DMS 273 (cell line): Measurements from ENCODE around the gene ANO1.

Experiments
- DNase-seq: peaks from one replicate; lab custom pipeline; 2025; ENCODE audit not compliant: unreplicated experiment; lab: John Stamatoyannopoulos, UW

Gene ANO1

GRCh38 chr11:70156291-70157037 lies 78.3 kb downstream of the ANO1 start:
- no peak for DNase-seq

GRCh38 chr11:70158201-70158600 lies 80.1 kb downstream of the ANO1 start:
- peak; percentile 24 for DNase-seq

GRCh38 chr11:70158757-70159389 lies 80.8 kb downstream of the ANO1 start:
- no peak for DNase-seq

- DNase-seq: peak; percentile 44
Observed at GRCh38 chr11:70159627-70160570, 81.8 kb downstream of the ANO1 start.

GRCh38 chr11:70161043-70161625 lies 83.0 kb downstream of the ANO1 start:
- DNase-seq: no peak

- DNase-seq: no peak
Observed at GRCh38 chr11:70164705-70165104, 86.6 kb downstream of the ANO1 start.

GRCh38 chr11:70167120-70167519 lies 89.0 kb downstream of the ANO1 start:
- DNase-seq: no peak

GRCh38 chr11:70167723-70168404 lies 89.7 kb downstream of the ANO1 start:
- no peak for DNase-seq

GRCh38 chr11:70168405-70168754 lies 90.3 kb downstream of the ANO1 start:
- DNase-seq: no peak

GRCh38 chr11:70169127-70169526 lies 91.0 kb downstream of the ANO1 start:
- DNase-seq: no peak

GRCh38 chr11:70169632-70170031 lies 91.5 kb downstream of the ANO1 start:
- no peak for DNase-seq

- DNase-seq: no peak
Observed at GRCh38 chr11:70170596-70171210, 92.6 kb downstream of the ANO1 start.

- DNase-seq: no peak
Observed at GRCh38 chr11:70173018-70173417, 94.9 kb downstream of the ANO1 start.

GRCh38 chr11:70174547-70175235 lies 96.6 kb downstream of the ANO1 start:
- no peak for DNase-seq

- no peak for DNase-seq
Observed at GRCh38 chr11:70175236-70175698, 97.2 kb downstream of the ANO1 start.

GRCh38 chr11:70176940-70177689 lies 99.0 kb downstream of the ANO1 start:
- peak; percentile 54 for DNase-seq

- DNase-seq: no peak
Observed at GRCh38 chr11:70180906-70181305, 102.8 kb downstream of the ANO1 start.

- no peak for DNase-seq
Observed at GRCh38 chr11:70182266-70182665, 104.1 kb downstream of the ANO1 start.

- no peak for DNase-seq
Observed at GRCh38 chr11:70183032-70183431, 104.9 kb downstream of the ANO1 start.
